Transverse colon (tissue), 4 donors: ENCODE results near the gene LRP4. TPM values are rescaled to one million over a fixed set of nuclear protein-coding genes. Genes with fewer than 3 reads are reported as not detected.

Source experiments
- DNase-seq: peaks from one replicate; pipeline ENCODE4 v3.0.0-alpha.2; 2019
- H3K27ac ChIP-seq, 4 donors: fragments of 200-600 bp; sonication (generic); 2 replicates each; pipeline ENCODE4 v1.5.1; 2016 to 2018; ENCODE audit warnings: inconsistent platforms in 4 of 4
- H3K27me3 ChIP-seq: fragments of 200-600 bp; sonication (generic); 2 replicates; pipeline ENCODE4 v1.5.1; 2017; ENCODE audit warnings: inconsistent platforms
- H3K36me3 ChIP-seq, 4 donors: fragments of 200-600 bp; sonication (generic); 2 replicates each; pipeline ENCODE4 v1.5.1; 2017 to 2019; ENCODE audit warnings: inconsistent platforms in 4 of 4
- H3K4me1 ChIP-seq, 4 donors: fragments of 200-600 bp; sonication (generic); 2 replicates each; pipeline ENCODE4 v1.5.1; 2017 to 2020; ENCODE audit warnings: inconsistent platforms in 4 of 4
- H3K4me3 ChIP-seq, 4 donors: fragments of 200-600 bp; sonication (generic); 1 replicate in 1 of 4; 2 replicates in 3 of 4; pipeline versions ENCODE4 v1.5.1 to v1.6.1; 2017 to 2019; ENCODE audit warnings: inconsistent platforms in 4 of 4
- H3K9me3 ChIP-seq, 2 donors: fragments of 200-600 bp; sonication (generic); 2 replicates each; pipeline ENCODE4 v1.5.1; 2017 to 2019; ENCODE audit warnings: inconsistent platforms in 2 of 2
- CTCF ChIP-seq, 5 experiments: fragments of 200-600 bp in 3 of 5; fragments of 450-650 bp in 2 of 5; sonication (generic) in 3 of 5; IDR thresholded peaks; 1 replicate in 2 of 5; 2 replicates in 3 of 5; pipeline ENCODE4 v1.5.1; 2016 to 2017; ENCODE audit warnings: antibody characterized with exemption in 5 of 5, inconsistent platforms in 3 of 5, mild to moderate bottlenecking in 2 of 5, moderate library complexity in 1 of 5
- EP300 ChIP-seq: sonication (generic); formaldehyde crosslinking; IDR thresholded peaks from one replicate; pipeline ENCODE4 v1.6.1; 2017; ENCODE audit warnings: antibody characterized with exemption, low read depth
- POLR2A ChIP-seq: fragments of 450-650 bp; IDR thresholded peaks from one replicate; pipeline ENCODE4 v1.6.1; 2016; ENCODE audit warnings: antibody characterized with exemption, mild to moderate bottlenecking, moderate library complexity
- POLR2AphosphoS5 ChIP-seq, 3 donors: sonication (generic); formaldehyde crosslinking; IDR thresholded peaks; one replicate each; pipeline ENCODE4 v1.6.1; 2016; ENCODE audit warnings: antibody characterized with exemption in 3 of 3
- WGBS, 2 donors: methylation state at CpG; one replicate each; pipeline ENCODE4 v1.1.5; 2018; ENCODE audit warnings: low coverage in 1 of 2; 5-methylcytosine and 5-hydroxymethylcytosine counted together
- in situ Hi-C, 4 donors: fragments of 200-750 bp; cut with MboI; loops; one replicate each; pipeline versions ENCODE4 v1.15.0 to v1.15.1; 2017; ENCODE audit warnings: low sequenced_read_pairs in 3 of 4, low pct_ligation_motif_present in 1 of 4, low pct_unique_long_range_greater_than_20kb in 1 of 4
- intact Hi-C: fragments of 100-400 bp; cut with DNase I; formaldehyde crosslinking; loops from one replicate; pipeline ENCODE4 v1.15.1; 2023; ENCODE audit warnings: low total_unique reads
- total RNA-seq, 4 donors: library from RNA; depleted of rRNA; stranded (reverse); fragments of >200 nt; gene quantifications; one replicate each; pipeline ENCODE4 v1.1.0, GENCODE V29; 2016

LRP4 gene
- total RNA-seq, 4 donors from 2014 or later: 7.9 to 52.4 (median 16.2) TPM

- 97 to 100% methylated on average over 1 to 10 of the region's 10 CpGs for WGBS, 2 donors
- H3K4me3 ChIP-seq: no peak overlapping the region
- TF ChIP-seq POLR2A (no peak), EP300 (no peak), CTCF (IDR thresholded peaks at IDR 0.05) (no peak), POLR2AphosphoS5 (IDR thresholded peaks at IDR 0.05) (no peak)
- H3K27ac ChIP-seq: no peak overlapping the region
- H3K27me3 ChIP-seq: no peaks in the 10 kb centered on the region
- H3K36me3 ChIP-seq: peaks cover 0 to 17% (median 0%) of the 10 kb centered on the region in 4 donors
- in situ Hi-C loops: no loop called here
- H3K4me1 ChIP-seq: no peaks in the 10 kb centered on the region
- DNase-seq: no peak
- intact Hi-C loops: no loop called here
- no peaks in the 10 kb centered on the region for H3K9me3 ChIP-seq
These were observed 39.2 kb downstream of the LRP4 start for GRCh38 chr11:46879056-46879585.

- no peak overlapping the region for H3K27ac ChIP-seq
- TF ChIP-seq EP300: no peak
- no peak for TF ChIP-seq CTCF (IDR thresholded peaks at IDR 0.05)
- TF ChIP-seq POLR2AphosphoS5 (IDR thresholded peaks at IDR 0.05): no peak
- TF ChIP-seq POLR2A: no peak
- no peak overlapping the region for H3K4me3 ChIP-seq
- peaks cover 0 to 12% (median 0%) of the 10 kb centered on the region in 4 donors for H3K36me3 ChIP-seq
- intact Hi-C loops: no loop called here
- in situ Hi-C loops: no loop called here
- no peak for DNase-seq
- H3K27me3 ChIP-seq: no peaks in the 10 kb centered on the region
- 80 to 88% methylated on average over 1 of the region's 1 CpG for WGBS, 2 donors
- no peaks in the 10 kb centered on the region for H3K4me1 ChIP-seq
- H3K9me3 ChIP-seq: no peaks in the 10 kb centered on the region
These were observed 40.8 kb downstream of the LRP4 start for GRCh38 chr11:46877580-46877979.

GRCh38 chr11:46876471-46876870, 41.9 kb downstream of the LRP4 start:
- no peak for TF ChIP-seq EP300
- TF ChIP-seq POLR2AphosphoS5 (IDR thresholded peaks at IDR 0.05): no peak
- no peak for TF ChIP-seq POLR2A
- TF ChIP-seq CTCF (IDR thresholded peaks at IDR 0.05): no peak
- Histone ChIP-seq H3K9me3 (no peaks in the 10 kb centered on the region), H3K27me3 (no peaks in the 10 kb centered on the region), H3K27ac (no peak overlapping the region), H3K36me3 (peaks cover 0 to 12% (median 0%) of the 10 kb centered on the region in 4 donors), H3K4me1 (no peaks in the 10 kb centered on the region), H3K4me3 (no peak overlapping the region)
- DNase-seq: no peak
- in situ Hi-C loops: no loop called here
- 93 to 100% methylated on average over 3 to 11 of the region's 11 CpGs for WGBS, 2 donors
- intact Hi-C loops: no loop called here

- Histone ChIP-seq H3K9me3 (no peaks in the 10 kb centered on the region), H3K36me3 (peaks cover 0 to 12% (median 0%) of the 10 kb centered on the region in 4 donors), H3K4me1 (no peaks in the 10 kb centered on the region), H3K27ac (no peak overlapping the region), H3K4me3 (no peak overlapping the region), H3K27me3 (no peaks in the 10 kb centered on the region)
- intact Hi-C loops (no loop called here), in situ Hi-C loops (no loop called here)
- WGBS, 2 donors: 88% methylated on average over 6 of the region's 6 CpGs; no CpG with 5 or more reads in 1 of the 2 donors
- DNase-seq: no peak
- no peak for TF ChIP-seq CTCF (IDR thresholded peaks at IDR 0.05)
- no peak for TF ChIP-seq POLR2AphosphoS5 (IDR thresholded peaks at IDR 0.05)
- TF ChIP-seq POLR2A: no peak
- no peak for TF ChIP-seq EP300
These were observed 43.8 kb downstream of the LRP4 start for GRCh38 chr11:46874586-46874985.
